ENCODE results near the gene C2orf72. TPM values are rescaled to one million over a fixed set of nuclear protein-coding genes. Genes with fewer than 3 reads are reported as not detected.

C2orf72 gene
- total and polyA plus RNA-seq, 2 of the 13 experiments (the other 11 are each of a cell fraction or from before 2014, with no cell fraction given): 147 to 203 TPM

GRCh38 chr2:231037202-231037730 lies at the start of gene C2orf72 (continued):
- TF ChIP-seq FUBP1 (CRISPR knock-in tag; IDR thresholded peaks at IDR 0.05; ENCODE audit: borderline replicate concordance): no peak
- TF ChIP-seq LCORL (IDR thresholded peaks at IDR 0.05): no peak
- no peak for TF ChIP-seq LCORL (CRISPR knock-in tag; IDR thresholded peaks at IDR 0.05)
- 0 out of 2 replicates have a peak, but pooled peaks have one; percentile 34 for TF ChIP-seq ZNF766 (CRISPR knock-in tag; IDR thresholded peaks at IDR 0.05; ENCODE audit: borderline replicate concordance)
- TF ChIP-seq ZBTB38 (CRISPR knock-in tag; IDR thresholded peaks at IDR 0.05): no peak
- TF ChIP-seq ZBTB46 (CRISPR knock-in tag; IDR thresholded peaks at IDR 0.05; ENCODE audit: borderline replicate concordance): no peak
- TF ChIP-seq ZNF761 (CRISPR knock-in tag; conservative IDR thresholded peaks at IDR 0.05): no peak
- TF ChIP-seq ZBTB8A (CRISPR knock-in tag; IDR thresholded peaks at IDR 0.05; ENCODE audit: borderline replicate concordance, low read depth): no peak
- no peak for TF ChIP-seq MBD4 (IDR thresholded peaks at IDR 0.05; ENCODE audit: borderline replicate concordance, low read length)
- 0 out of 2 replicates have a peak, but pooled peaks have one; percentile 33 for TF ChIP-seq CREB3 (CRISPR knock-in tag; IDR thresholded peaks at IDR 0.05)
- no peak for TF ChIP-seq NFE2L2 (IDR thresholded peaks at IDR 0.05; ENCODE audit: low read length)
- peak; percentile 81 for TF ChIP-seq ZSCAN20 (CRISPR knock-in tag; IDR thresholded peaks at IDR 0.05; ENCODE audit: borderline replicate concordance)
- 0 out of 2 replicates have a peak, but pooled peaks have one; percentile 8 for TF ChIP-seq EED (CRISPR knock-in tag; IDR thresholded peaks at IDR 0.05)
- TF ChIP-seq PITX1 (CRISPR knock-in tag; IDR thresholded peaks at IDR 0.05): no peak
- TF ChIP-seq CC2D1A (CRISPR knock-in tag; IDR thresholded peaks at IDR 0.05): no peak
- TF ChIP-seq ZNF503 (CRISPR knock-in tag; IDR thresholded peaks at IDR 0.05): 0 out of 2 replicates have a peak, but pooled peaks have one; percentile 54
- no peak for TF ChIP-seq TBL1XR1 (IDR thresholded peaks at IDR 0.05; ENCODE audit: borderline replicate concordance, low read length, partially characterized antibody)
- no peak for TF ChIP-seq CREB1 (IDR thresholded peaks at IDR 0.05)
- TF ChIP-seq CREB1 (CRISPR knock-in tag; IDR thresholded peaks at IDR 0.05): no peak
- TF ChIP-seq SP140L (CRISPR knock-in tag; IDR thresholded peaks at IDR 0.05; ENCODE audit: borderline replicate concordance): no peak
- TF ChIP-seq SMAD1 (CRISPR knock-in tag; IDR thresholded peaks at IDR 0.05; ENCODE audit: borderline replicate concordance, low read depth): 0 out of 2 replicates have a peak, but pooled peaks have one; percentile 19
- no peak for TF ChIP-seq ZNF737 (CRISPR knock-in tag; IDR thresholded peaks at IDR 0.05; ENCODE audit: borderline replicate concordance)
- no peak for TF ChIP-seq SMARCC2 (IDR thresholded peaks at IDR 0.05)
- peak; percentile 48; the same call in 1 of the 2 replicates for TF ChIP-seq ADNP (CRISPR knock-in tag; IDR thresholded peaks at IDR 0.05)

All from HepG2 (cell line).